HEK293 (cell line): Measurements from ENCODE around the gene BCL11A.

Experiments used
- CTCF ChIP-seq: fragments of 450-650 bp; formaldehyde crosslinking; IDR thresholded peaks from 2 replicates; pipeline ENCODE4 v1.5.1; 2016; ENCODE audit warnings: missing biosample characterization, missing genetic modification characterization
- ZBTB10 ChIP-seq: fragments of 450-650 bp; formaldehyde crosslinking; IDR thresholded peaks from 2 replicates; pipeline ENCODE4 v1.5.1; 2016; ENCODE audit warnings: missing biosample characterization, missing genetic modification characterization

DNA sequence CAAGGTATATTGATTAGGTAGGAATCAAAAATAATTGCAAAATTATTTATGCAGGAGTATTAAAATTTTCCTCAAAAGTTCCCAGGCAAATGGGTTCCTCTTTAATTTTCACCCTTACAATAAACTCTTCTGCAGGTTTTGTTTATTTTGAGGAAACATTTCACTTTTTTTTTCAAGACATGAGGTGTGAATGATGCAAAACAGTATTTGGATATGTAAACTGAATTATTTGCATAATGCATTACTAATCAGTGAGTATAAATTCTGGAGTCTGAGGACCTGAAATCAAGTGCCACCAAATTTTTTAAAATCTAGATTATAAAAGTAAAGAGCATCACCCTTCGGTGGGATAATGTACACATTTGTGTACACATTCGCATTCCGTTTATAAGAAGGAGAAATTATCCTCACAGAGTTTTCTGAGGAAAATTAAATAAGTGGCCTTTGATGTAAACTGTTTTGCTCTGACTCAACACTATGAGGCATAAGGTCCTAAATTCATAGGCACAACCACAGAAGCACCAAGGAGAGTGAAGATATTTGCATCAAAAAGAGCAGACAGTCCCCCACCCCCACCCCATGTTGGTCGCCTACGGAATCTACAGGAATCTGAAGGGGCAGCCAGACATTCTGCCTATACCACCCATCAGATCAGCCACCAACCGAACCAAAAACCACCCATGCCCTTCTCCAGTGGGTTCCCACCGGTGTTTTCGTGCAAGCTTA is 33.1 kb downstream of the BCL11A start:
- TF ChIP-seq CTCF (tag by site-specific recombination) (no peak), ZBTB10 (tag by site-specific recombination) (no peak)
